Pons (tissue), 1 donor: ENCODE results near the gene APP.
"Not testable (repeated sequence)": the region's sequence is repeated elsewhere in the genome, so short reads cannot be mapped to it uniquely, and the experiment has no call there.

Experiments
- DNase-seq: peaks from one replicate; pipeline ENCODE4 v3.0.0-alpha.2; 2016; ENCODE audit warnings: low spot score

The APP gene

GRCh38 chr21:26060335-26061115, 110.0 kb downstream of the APP start:
- DNase-seq: no peak

- peak; percentile 63 for DNase-seq
Observed at GRCh38 chr21:26057477-26058170, 112.9 kb downstream of the APP start.

- DNase-seq: no peak
Observed at GRCh38 chr21:26055841-26056264, 114.7 kb downstream of the APP start.

GRCh38 chr21:26055010-26055409, 115.6 kb downstream of the APP start:
- no peak for DNase-seq

GRCh38 chr21:26052057-26052456, 118.5 kb downstream of the APP start:
- no peak for DNase-seq

GRCh38 chr21:26050857-26051256, 119.7 kb downstream of the APP start:
- DNase-seq: no peak

GRCh38 chr21:26049803-26050202, 120.8 kb downstream of the APP start:
- DNase-seq: no peak

GRCh38 chr21:26047279-26047967, 123.1 kb downstream of the APP start:
- no peak for DNase-seq

GRCh38 chr21:26043891-26044290, 126.7 kb downstream of the APP start:
- DNase-seq: no peak

GRCh38 chr21:26042181-26042876, 128.2 kb downstream of the APP start:
- DNase-seq: no peak

- no peak for DNase-seq
Observed at GRCh38 chr21:26041431-26042180, 129.0 kb downstream of the APP start.

- no peak for DNase-seq
Observed at GRCh38 chr21:26036916-26037315, 133.7 kb downstream of the APP start.

- no peak for DNase-seq
Observed at GRCh38 chr21:26032263-26032662, 138.3 kb downstream of the APP start.

GRCh38 chr21:26028183-26028582, 142.4 kb downstream of the APP start:
- peak; percentile 70 for DNase-seq

GRCh38 chr21:26027696-26028095, 142.9 kb downstream of the APP start:
- no peak for DNase-seq

- no peak for DNase-seq
Observed at GRCh38 chr21:26025536-26026512, 144.7 kb downstream of the APP start.

GRCh38 chr21:26023406-26023805, 147.2 kb downstream of the APP start:
- not testable (repeated sequence) for DNase-seq

GRCh38 chr21:26022598-26023337, 147.8 kb downstream of the APP start:
- DNase-seq: not testable (repeated sequence)

- no peak for DNase-seq
Observed at GRCh38 chr21:26020510-26020909, 150.1 kb downstream of the APP start.

GRCh38 chr21:26020081-26020480, 150.5 kb downstream of the APP start:
- no peak for DNase-seq
